ENCODE measurements around the gene C10orf53.

The C10orf53 gene

GRCh38 chr10:49698679-49699078 lies 19.2 kb downstream of the C10orf53 start:
- Histone ChIP-seq H3K27me3 (ENCODE audit: insufficient read depth, poor library complexity, severe bottlenecking) (no peaks in the 10 kb centered on the region), H3K27ac (replicated peaks) (no peak overlapping the region), H3K4me3 (replicated peaks; ENCODE audit: insufficient read depth, low read length) (no peak overlapping the region)
- no peak for DNase-seq (ENCODE audit: low read depth in 1 of 2, low spot score in 1 of 2)
- no peak for TF ChIP-seq POLR2AphosphoS5 (IDR thresholded peaks at IDR 0.05; ENCODE audit: low read depth)

GRCh38 chr10:49700211-49700610 lies 20.8 kb downstream of the C10orf53 start:
- Histone ChIP-seq H3K4me3 (replicated peaks; ENCODE audit: insufficient read depth, low read length) (no peak overlapping the region), H3K27ac (replicated peaks) (no peak overlapping the region), H3K27me3 (ENCODE audit: insufficient read depth, poor library complexity, severe bottlenecking) (no peaks in the 10 kb centered on the region)
- no peak for DNase-seq (ENCODE audit: low read depth in 1 of 2, low spot score in 1 of 2)
- no peak for TF ChIP-seq CTCF (IDR thresholded peaks at IDR 0.05; ENCODE audit: insufficient read depth, low read length)
- TF ChIP-seq GABPA (IDR thresholded peaks at IDR 0.05; ENCODE audit: low read depth): no peak
- TF ChIP-seq, protein P1, sequence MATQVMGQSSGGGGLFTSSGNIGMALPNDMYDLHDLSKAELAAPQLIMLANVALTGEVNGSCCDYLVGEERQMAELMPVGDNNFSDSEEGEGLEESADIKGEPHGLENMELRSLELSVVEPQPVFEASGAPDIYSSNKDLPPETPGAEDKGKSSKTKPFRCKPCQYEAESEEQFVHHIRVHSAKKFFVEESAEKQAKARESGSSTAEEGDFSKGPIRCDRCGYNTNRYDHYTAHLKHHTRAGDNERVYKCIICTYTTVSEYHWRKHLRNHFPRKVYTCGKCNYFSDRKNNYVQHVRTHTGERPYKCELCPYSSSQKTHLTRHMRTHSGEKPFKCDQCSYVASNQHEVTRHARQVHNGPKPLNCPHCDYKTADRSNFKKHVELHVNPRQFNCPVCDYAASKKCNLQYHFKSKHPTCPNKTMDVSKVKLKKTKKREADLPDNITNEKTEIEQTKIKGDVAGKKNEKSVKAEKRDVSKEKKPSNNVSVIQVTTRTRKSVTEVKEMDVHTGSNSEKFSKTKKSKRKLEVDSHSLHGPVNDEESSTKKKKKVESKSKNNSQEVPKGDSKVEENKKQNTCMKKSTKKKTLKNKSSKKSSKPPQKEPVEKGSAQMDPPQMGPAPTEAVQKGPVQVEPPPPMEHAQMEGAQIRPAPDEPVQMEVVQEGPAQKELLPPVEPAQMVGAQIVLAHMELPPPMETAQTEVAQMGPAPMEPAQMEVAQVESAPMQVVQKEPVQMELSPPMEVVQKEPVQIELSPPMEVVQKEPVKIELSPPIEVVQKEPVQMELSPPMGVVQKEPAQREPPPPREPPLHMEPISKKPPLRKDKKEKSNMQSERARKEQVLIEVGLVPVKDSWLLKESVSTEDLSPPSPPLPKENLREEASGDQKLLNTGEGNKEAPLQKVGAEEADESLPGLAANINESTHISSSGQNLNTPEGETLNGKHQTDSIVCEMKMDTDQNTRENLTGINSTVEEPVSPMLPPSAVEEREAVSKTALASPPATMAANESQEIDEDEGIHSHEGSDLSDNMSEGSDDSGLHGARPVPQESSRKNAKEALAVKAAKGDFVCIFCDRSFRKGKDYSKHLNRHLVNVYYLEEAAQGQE (IDR thresholded peaks at IDR 0.05; ENCODE audit: insufficient replicate concordance, low read depth): no peak
- TF ChIP-seq POLR2AphosphoS5 (IDR thresholded peaks at IDR 0.05; ENCODE audit: low read depth): no peak
- TF ChIP-seq SPI1 (IDR thresholded peaks at IDR 0.05; ENCODE audit: borderline replicate concordance, low read depth): no peak

DNA sequence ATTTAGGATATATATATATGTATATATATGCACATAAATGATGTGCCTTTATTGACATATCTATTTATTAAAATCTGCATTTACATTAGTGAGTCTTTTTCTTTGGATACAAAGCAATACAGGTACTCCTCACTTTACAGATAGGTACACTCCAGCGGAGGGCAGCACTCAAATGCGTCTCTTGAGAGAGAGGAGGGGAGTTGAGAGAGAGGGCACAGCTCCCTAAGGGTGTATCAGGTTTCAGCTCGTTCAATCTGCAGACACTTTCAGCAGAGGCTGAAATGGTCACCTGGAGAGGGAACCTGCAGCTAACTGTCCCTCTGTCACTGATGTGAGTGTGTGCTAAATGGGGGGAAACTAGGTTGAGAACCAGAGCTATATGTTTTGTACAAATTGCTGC lies 21.5 kb downstream of the C10orf53 start:
- Histone ChIP-seq H3K4me3 (replicated peaks; ENCODE audit: insufficient read depth, low read length) (no peak overlapping the region), H3K27ac (replicated peaks) (no peak overlapping the region), H3K27me3 (ENCODE audit: insufficient read depth, poor library complexity, severe bottlenecking) (no peaks in the 10 kb centered on the region)
- TF ChIP-seq POLR2AphosphoS5 (IDR thresholded peaks at IDR 0.05; ENCODE audit: low read depth) (no peak), CTCF (IDR thresholded peaks at IDR 0.05; ENCODE audit: insufficient read depth, low read length) (no peak), GABPA (IDR thresholded peaks at IDR 0.05; ENCODE audit: low read depth) (no peak), SPI1 (IDR thresholded peaks at IDR 0.05; ENCODE audit: borderline replicate concordance, low read depth) (no peak)
- TF ChIP-seq, protein P1 (IDR thresholded peaks at IDR 0.05; ENCODE audit: insufficient replicate concordance, low read depth): no peak
- no peak for DNase-seq (ENCODE audit: low read depth in 1 of 2, low spot score in 1 of 2)

DNA sequence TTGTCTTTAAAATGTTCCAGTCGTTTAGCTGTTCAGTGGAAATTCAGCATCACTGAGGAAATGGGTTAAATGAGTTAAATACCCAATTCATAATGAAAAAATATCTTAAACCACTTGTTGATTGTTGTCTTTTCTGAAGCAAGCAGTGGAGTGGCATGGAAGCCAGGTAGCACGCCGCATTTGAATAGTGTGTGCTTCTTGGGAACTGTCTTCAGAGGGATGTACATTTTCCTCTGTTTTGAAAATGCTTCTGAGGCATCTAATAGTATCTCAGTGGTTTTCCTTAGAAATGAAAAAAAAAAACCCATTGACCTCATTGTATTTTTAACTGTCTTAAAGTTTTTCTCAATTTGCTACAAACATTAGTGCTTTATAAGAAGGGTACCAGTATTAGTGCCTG lies 28.1 kb downstream of the C10orf53 start:
- DNase-seq (ENCODE audit: low read depth in 1 of 2, low spot score in 1 of 2): no peak
- no peak for TF ChIP-seq GABPA (IDR thresholded peaks at IDR 0.05; ENCODE audit: low read depth)
- TF ChIP-seq POLR2AphosphoS5 (IDR thresholded peaks at IDR 0.05; ENCODE audit: low read depth): no peak
- no peak for TF ChIP-seq CTCF (IDR thresholded peaks at IDR 0.05; ENCODE audit: insufficient read depth, low read length)
- TF ChIP-seq SPI1 (IDR thresholded peaks at IDR 0.05; ENCODE audit: borderline replicate concordance, low read depth): no peak
- TF ChIP-seq, protein P1 (IDR thresholded peaks at IDR 0.05; ENCODE audit: insufficient replicate concordance, low read depth): no peak
- Histone ChIP-seq H3K4me3 (replicated peaks; ENCODE audit: insufficient read depth, low read length) (no peak overlapping the region), H3K27ac (replicated peaks) (no peak overlapping the region), H3K27me3 (ENCODE audit: insufficient read depth, poor library complexity, severe bottlenecking) (no peaks in the 10 kb centered on the region)
